ENCODE results near the gene CAPN12. TPM values are rescaled to one million over a fixed set of nuclear protein-coding genes. Genes with fewer than 3 reads are reported as not detected.

Gene CAPN12
- total RNA-seq, 1 donor from 2014 or later, result not detected

- no peak for DNase-seq (ENCODE audit: low spot score)
These were observed 46.6 kb downstream of the CAPN12 start for GRCh38 chr19:38697641-38698071.

- no peak for DNase-seq (ENCODE audit: low spot score)
These were observed 47.1 kb downstream of the CAPN12 start for GRCh38 chr19:38697197-38697596.

DNA sequence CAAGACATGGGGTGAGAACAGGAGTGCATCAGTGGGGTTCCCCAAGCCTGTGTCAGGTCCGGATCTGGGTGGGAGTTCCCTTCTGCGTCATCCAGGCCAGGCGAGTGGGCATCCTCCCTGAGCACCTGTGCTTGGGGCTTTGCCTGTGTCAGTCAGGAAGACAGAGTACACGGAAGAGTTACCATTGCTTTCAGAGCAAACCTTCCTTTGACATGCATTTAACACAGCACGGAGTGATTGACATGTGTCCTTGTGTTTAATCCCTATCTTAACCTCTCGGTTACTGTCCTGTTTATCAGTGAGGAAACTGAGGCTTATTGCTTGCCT, 47.6 kb downstream of the CAPN12 start:
- DNase-seq (ENCODE audit: low spot score), result no peak

- no peak for DNase-seq (ENCODE audit: low spot score)
These were observed 48.2 kb downstream of the CAPN12 start for GRCh38 chr19:38695832-38696728.

GRCh38 chr19:38695317-38695683, 49.0 kb downstream of the CAPN12 start:
- DNase-seq (ENCODE audit: low spot score), result no peak

GRCh38 chr19:38693380-38694223, 50.7 kb downstream of the CAPN12 start:
- peak; percentile 72 for DNase-seq (ENCODE audit: low spot score)

DNA sequence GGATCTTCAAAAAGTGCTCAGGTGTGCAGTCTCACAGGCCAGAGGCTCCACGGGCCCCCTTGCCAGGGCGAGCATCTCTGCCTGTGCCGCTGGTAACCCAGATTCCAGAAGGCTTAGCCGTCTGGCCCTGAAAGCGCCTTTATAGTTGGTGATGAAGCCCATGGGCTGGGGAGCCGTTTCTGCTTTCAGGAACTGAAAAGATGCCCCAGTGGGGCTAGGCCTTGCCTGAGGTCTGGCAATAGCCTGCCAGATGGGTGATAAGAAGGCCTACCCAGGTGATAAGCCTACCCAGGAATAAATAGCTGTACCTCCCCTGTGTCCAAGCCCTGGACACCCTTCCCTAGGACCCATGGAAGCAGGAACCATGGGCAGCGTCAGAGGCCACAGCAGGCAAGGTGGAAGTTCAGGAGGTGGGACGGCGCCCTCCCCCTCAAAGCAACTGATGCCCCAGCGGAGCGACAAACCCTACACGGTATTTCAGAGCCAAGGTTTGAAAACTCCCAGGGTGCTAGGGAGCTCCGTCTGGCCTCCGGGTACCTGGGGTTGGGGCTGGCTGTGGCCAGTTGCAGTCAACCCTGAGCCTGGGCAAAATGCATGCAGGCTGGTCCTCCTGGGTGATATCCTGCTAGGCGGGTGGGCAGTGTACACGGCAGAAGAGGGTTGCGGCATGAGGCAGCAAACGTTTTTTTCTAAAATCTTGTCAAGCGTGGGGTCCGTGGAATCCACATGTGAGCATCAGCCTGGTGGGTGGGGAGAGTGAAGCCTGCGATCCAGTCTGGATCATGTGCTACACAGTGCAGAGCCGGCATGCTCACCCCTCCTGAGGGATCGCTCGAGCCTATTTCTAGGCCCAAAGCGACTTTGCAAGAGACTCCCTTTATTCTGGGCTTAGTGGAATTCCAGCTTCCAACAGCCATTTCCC, 51.6 kb downstream of the CAPN12 start:
- no peak for DNase-seq (ENCODE audit: low spot score)

DNA sequence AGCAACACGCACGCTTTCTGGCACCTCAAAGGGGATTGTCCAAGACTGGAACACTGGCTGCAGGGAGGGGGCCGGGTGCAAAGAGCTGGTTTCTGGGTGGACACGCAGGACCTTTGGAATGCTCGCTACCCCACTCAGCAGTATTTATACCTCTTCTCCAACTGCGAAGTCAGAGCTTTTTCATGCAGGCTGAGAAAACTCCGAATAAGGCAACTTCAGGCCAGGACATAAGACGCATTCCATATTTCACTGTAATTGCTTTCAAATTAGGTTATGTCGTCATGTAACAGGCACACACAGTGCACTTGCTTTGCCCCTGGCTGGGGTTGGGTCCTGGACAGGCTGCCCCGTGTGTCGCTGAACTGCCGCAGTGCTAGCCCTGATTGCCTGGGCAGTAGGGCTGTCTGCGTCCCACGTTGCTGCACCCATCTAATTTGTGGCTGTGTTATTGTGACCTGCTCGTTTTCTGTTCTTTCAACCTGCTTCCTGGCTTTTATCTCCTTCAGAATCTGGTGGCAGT, 52.3 kb downstream of the CAPN12 start:
- peak; percentile 92 for DNase-seq (ENCODE audit: low spot score)

GRCh38 chr19:38690832-38691231, 53.4 kb downstream of the CAPN12 start:
- no peak for DNase-seq (ENCODE audit: low spot score)

DNA sequence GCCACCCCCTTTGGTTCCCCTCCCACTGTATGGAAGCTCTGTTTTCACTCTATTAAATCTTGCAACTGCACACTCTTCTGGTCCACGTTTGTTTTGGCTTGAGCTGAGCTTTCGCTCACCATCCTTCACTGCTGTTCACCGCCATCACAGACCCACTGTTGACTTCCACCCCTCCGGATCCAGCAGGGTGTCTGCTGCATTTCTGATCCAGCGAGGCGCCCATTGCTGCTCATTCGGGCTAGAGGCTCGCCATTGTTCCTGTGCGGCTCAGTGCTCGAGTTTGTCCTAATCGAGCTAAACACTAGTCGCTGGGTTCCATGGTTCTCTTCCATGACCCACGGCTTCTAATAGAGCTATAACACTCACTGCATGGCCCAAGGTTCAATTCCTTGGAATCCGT, 54.1 kb downstream of the CAPN12 start:
- DNase-seq (ENCODE audit: low spot score), result no peak

DNA sequence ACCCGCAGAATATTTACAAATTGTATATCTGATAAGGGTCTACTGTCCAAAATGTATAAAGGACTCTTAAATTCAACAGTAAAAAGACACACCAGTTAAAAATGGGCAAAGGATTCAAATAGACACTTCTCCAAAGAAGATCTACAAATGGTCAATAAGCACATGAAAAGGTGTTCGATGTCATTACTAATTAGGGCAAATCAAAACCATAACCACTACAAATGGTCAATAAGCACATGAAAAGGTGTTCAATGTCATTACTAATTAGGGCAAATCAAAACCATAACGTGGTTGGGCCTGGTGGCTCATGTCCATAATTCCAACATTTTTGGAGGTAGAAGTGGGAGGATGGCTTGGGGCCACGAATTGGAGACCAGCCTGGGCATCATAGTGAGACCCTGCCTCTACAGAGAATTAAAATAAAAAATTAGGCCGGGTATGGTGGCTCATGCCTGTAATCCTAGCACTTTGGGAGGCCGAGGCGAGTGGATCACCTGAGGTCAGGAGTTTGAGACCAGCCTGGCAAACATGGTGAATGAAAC, 56.4 kb downstream of the CAPN12 start:
- DNase-seq (ENCODE audit: low spot score), result no peak

DNA sequence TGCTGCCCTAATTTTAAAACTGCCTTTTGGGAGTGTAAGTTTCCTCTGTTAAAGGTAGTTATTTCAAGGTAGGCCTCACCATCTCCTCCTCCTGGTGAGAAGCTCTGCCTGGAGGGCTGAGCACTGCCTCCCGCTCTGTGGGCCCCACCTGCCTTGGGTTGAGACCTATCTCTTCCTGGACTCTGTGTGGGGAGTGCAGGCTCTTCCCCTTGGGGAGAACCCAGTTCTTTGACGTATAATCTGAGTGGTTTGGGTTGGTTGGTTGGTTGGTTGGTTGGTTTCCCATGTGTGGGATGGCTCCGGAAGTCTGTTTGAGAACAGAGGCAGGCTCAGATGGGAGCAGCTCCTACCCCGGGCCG, 57.8 kb downstream of the CAPN12 start:
- no peak for DNase-seq (ENCODE audit: low spot score)

DNA sequence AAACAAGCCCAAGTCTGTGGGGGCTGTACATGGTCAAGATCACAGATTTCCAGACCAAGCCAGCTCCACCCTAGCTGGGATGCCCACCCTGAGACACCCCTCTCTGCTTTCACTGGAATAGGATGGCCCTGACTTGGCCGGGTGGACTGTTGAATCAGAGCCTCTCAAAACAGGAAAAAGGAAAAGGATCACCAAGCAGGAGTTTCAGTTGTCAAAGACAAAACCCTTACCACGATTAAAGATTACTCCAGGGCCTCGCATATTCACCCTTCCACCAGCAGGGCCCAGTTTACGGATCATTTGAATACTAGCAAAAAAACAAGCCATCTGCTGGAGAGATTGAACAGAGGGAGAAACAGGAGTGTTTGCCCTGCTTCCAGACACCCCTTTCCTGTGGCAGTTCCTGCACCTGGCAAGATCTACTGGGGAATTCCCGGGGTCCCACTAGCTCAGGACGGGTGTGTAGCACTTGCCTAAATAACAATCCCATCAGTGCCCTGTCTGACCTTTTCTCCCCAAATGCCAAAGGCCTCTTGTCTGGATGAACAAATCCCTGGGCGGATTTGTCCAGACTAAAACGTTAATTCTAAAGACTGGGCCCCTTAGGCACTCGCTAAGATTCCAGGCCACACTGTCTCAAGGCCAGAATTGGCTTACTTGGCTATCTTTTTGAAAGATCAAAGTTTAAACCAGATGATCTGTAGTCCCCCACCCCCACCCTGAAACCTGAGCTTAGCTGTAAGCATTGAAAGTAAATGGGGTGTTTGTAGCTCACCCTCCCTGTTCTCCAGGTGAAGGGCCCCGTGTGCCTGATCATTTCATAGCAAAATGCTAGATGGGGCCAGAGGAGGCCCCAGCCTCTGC, 58.4 kb downstream of the CAPN12 start:
- peak; percentile 80 for DNase-seq (ENCODE audit: low spot score)

GRCh38 chr19:38684862-38685665, 59.2 kb downstream of the CAPN12 start:
- DNase-seq (ENCODE audit: low spot score), result no peak

DNA sequence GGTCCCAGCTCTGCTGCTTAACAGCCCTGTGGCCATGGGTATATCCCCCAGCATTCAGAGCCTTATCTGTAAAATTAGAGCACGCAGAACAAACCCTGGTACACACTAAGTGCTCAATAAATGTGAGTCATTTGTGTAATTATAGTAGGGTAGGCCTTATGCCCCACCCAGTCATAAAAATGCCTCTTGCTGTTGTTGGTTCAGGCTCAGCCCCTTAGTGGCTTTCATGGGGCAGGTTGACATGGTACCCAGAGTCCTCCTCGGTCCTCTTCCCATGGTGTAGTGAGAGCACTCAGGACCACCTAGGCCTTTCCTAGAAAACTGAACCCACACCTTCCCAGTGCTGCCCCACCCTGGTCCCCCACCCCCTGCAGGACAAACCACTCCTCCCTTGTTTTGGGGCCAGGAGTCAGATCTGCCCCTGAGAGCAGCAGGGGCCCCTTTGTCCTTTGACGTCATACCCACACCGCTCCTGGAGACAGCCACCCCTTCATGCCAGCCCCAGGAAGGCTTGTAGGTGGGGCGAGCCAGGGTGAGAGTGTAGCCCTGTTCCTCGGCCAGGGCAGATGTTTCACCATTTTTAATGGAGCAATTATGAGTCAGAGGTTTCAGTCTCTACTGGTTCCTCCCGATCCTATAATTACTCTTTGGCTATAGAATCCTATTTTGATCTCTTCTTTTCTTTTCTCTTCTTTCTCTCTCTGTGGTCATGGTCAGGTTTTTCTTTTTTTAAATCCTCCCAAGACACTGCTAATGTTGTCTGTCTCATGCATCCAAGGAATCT, 60.0 kb downstream of the CAPN12 start:
- peak; percentile 81 for DNase-seq (ENCODE audit: low spot score)

DNA sequence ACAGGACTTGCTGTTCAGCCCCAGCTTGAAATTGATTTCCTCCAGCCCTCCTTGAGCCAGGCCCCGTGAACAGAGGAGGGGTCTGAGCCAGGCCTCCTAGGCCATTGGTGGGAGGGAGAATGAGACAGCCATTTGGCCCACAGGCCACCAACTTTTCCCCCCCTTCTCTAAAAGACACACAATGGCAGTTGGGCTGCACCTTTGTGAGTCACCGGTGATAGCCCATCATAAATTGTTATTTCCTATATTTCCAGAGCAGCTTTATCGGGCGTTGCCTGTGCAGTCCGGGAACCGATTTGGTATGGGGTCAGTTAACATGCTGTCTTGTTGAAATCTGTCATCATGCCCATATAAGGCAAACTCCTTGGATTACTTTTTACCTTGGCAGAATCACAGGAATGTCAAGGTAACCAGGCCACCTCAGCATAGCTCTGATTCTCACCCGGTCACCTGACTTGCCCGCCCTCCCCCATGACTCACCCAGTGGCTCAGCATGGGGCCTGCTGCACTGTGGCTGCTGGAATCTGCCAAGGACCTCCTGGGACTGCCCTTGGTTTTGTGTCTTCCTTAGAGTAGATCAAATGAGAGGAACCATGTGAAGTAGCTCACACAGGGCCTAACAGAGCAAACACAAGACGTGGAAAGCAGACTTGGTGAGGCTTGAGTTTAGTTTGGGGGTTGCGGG, 60.7 kb downstream of the CAPN12 start:
- peak; percentile 75 for DNase-seq (ENCODE audit: low spot score)

GRCh38 chr19:38682872-38683392, 61.3 kb downstream of the CAPN12 start:
- DNase-seq (ENCODE audit: low spot score), result no peak

All from umbilical cord (tissue), 2 donors.